Stimulated activated CD4-positive, alpha-beta T cell treated with anti-CD3 and anti-CD28 coated beads, Interleukin-15, amount 100 ng/mL, for 1 hour (primary cell): ENCODE measurements around the gene PAM16.

Experiments used
- DNase-seq, 2 donors: peaks; one replicate each; pipeline ENCODE4 v3.0.0-alpha.2; 2020; ENCODE audit warnings: low read depth in 1 of 2, low spot score in 1 of 2

Gene PAM16

DNA sequence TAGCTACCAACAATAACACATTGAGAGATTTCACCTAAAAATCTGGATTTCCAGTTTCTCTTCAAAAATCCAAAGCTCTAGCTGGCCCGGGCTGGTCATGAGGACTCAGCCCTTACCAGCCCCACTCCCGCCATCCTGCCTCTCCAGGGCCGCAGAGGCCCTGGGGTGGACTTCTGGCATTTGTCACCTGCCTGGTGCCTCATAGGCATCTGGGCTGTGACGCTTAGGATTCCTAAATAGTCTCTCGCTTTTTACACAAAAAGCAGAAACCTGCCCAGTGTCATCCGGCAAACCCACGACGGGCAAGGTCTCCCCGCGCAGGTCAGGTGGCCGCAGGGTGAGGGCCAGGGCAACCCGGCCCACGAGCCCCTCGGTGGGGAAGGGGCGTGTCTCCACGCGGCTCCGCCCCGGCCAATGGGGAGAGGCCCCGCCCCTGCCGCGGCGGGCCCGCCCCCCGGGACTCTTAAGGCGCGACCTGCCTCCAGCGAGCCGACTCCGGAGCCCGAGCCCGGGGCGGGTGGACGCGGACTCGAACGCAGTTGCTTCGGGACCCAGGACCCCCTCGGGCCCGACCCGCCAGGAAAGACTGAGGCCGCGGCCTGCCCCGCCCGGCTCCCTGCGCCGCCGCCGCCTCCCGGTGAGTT lies 20.4 kb upstream of the PAM16 start, which contains the start of gene VASN:
TSS of gene VASN (plus strand) at position 492 of the 644 bp plus-strand sequence. CDS start 9,030 bp downstream, outside the sequence.
- peak; percentile 61 to 70 for DNase-seq

DNA sequence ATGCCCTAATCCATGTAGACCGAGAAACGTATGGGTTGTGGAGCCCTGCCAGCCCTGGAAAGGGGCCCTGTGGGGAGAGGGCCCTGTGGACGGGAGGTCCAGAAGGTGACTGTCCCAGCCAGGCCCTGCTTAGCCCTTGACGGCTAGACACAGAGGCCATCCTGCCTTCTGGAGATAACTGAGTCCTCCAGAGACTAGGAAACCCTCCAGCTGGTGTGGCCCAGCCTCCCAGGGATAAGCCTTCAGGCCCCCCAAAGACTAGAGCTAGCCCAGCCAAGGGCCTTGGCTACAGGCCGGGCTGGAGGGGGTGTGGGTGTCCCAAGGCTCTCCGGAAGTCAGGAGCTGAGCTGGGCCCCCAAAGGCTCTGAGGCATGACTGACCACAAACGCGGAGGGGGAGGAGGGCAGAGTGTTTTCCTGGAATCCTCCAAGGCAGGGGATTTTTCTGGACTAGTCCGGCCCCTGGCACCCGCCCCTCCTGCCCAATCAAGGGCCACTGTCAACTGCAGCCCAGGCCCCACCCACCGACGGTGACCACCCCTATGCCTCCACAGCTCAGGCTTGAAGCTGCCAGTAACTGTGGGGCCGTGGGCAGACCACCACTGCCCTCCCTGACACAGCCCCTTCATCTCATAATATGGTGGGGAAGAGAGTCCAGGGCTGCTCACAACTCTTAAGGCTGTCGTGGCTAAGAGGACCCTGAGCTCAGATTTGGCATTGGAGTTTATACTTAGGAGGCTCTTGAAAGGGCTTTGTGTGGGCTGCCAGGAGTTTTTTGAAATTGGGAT lies 19.6 kb upstream of the PAM16 start:
- DNase-seq: no peak

DNA sequence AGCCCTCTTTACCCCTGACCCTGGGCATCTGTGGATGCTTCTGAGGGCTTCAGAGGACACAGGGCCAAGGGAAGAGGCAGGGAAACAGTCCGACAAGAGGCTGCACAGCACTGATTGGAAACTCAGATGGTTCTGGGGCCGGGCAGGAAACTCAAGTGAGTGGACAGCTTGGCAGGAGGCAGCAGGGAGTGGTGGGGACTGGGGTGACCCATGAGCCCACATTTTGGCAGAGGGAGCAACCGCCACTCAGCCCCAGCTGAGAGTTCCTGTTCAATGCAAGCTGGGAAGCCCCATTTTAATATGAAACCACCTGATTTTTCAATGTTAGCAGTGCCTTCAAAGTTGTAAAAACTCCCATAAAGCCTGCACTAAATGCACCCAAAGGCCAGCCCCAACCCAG lies 19.0 kb upstream of the PAM16 start:
- DNase-seq: no peak

- no peak for DNase-seq
Observed at GRCh38 chr16:4369007-4369733, 18.0 kb upstream of the PAM16 start.

- DNase-seq: no peak
Observed at GRCh38 chr16:4367393-4367856, 16.3 kb upstream of the PAM16 start.

DNA sequence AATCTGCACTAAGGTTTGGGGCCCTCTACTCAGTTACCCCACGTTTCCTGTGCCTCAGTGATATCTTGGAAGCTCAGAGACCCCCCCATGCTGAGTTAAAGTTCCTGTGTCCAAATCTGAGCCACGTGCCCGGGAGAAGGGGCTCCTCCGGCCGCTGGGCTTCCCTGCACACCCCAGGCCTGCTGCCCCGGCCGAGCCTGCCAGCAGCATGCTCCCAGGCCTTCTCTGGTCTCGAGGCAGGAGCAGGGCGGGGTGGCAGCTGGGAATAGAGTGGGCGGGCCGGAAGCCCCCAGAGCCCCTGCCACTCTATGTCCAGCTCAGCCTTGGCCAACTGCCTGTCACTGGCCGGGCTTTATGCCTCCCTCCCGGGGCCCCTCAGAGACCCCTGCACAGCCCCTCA lies 14.9 kb upstream of the PAM16 start:
- no peak for DNase-seq

DNA sequence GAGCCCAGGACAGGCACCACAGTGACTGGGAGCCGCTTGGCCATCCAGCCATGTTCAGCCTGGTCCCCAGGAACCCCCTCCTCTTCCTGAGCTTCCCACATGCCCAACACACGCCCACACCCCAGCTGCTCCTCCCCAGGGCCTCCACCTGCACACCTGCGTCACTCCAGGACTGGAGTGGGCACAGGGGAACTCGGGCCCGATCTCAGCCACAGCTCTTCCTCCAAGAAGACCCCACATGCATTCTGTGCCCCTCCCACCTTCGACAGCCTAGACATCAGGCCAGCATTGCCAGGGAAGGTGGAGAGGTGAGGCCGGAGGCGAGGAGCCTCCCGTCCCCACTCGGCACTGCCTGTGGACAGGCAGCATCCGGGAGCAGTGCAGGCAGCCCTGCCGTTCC lies 14.5 kb upstream of the PAM16 start:
- DNase-seq: no peak

DNA sequence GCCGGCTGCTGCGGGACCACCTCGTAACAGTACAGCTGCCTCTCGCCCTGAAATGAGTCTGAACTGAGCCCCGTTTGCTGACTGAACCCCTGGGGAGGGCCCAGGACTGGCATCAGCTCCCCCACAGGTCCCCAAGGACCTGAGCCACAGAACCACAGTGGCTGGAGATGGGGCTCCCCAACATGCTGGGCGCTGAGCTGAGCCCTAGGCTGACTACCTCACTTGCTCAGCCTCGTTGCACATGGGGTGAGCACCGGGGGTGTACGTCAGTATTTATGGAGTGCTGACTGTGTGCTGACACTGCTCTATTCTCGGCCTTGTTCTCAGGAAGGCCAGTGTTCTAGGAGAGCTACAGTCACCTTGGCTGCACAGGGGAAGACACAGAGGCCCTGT lies 13.9 kb upstream of the PAM16 start:
- no peak for DNase-seq

GRCh38 chr16:4364196-4365013 lies 13.3 kb upstream of the PAM16 start:
- no peak for DNase-seq

DNA sequence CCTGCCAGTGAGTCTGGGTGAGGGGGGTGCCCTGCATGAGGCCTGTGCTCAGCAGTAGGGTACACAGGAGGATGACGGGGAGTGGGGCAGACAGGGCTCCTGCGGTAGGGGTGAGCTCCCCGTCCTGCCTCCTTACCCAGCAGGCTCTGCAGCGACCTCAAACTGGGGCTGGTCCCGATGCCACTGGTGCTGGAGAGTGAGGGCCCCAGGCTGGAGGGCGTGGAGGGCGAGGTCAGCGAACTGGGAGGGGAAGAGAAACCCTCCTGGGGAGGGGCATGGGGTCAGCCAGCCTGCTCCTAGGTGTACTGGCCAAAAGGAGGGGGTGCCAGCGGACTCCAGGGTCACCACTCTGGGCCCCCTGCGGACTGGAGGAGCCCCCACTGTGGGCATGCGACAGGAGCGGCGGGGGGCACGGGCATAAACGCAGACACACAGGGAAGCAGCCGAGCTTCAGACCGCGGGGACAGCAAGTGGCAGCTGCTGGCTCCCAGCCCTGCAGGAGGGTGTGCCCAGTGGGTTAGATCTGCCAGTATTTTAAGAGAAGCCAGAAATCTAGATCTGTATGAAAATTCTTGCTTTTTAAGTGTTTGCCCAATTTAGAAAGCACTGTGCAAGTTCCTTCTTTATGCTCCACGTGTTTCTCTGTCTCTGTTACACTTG lies 11.5 kb upstream of the PAM16 start:
- DNase-seq: no peak

DNA sequence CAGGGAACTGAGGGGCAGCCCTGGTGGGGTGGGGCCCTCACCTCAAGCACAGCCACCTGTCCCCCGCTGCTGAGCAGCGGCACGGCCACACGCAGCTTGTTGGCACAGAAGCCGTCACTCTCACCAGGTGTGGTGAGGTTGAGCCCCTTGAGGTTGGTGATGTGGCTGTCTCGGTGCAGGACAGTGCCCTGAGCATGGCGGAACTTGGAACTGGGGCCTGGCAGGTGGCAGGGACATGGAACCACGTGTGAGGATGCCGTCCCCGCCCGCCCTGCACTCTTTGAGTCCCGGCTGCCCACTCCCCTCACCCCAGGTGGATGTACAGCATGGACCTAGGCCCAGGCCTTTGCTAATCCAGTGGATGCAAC lies 10.8 kb upstream of the PAM16 start:
- no peak for DNase-seq

DNA sequence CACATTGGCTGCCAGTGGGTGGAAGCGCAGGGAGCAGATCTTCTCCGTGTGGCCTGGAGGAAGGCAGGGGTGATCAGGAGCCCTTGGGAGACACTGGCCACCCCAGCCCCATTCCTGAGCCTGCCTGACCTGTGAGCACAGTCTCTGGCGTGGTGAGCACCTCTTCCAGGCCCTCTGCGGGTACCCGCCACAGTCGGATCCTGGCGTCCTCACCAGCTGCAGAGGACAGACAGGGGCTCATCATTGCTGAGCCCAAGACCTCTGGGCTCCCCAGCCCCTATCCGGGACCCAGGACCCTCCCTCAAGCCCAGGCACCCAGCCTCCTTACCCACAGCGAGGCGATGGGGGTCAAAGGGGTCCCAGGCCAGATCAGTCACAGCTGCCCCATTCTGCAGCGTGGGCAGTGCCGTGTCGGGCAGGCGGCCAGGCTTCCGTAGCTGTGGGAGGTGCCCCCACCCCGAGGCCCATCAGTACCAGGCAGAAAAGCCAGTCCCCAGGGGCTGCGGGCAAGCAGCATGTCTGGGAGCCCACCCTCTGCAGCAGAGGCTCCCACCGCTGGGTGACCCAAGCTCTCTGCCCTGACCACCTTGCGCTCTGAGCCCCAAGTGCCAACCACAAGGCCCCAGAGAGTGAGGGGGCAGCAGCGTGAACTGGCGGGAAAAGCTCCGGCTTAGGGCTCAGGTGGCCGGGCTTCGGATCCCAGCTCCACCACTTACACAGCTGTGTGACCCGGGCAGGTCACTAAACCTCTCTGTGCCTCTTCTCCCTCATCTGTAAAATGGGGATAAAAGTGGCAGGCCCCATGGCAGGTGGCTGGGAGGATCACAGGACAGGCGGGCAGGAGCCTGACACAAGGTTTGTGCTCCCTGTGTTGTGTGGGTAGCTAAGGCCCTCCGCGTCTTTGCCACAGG lies 10.2 kb upstream of the PAM16 start:
- DNase-seq: no peak

DNA sequence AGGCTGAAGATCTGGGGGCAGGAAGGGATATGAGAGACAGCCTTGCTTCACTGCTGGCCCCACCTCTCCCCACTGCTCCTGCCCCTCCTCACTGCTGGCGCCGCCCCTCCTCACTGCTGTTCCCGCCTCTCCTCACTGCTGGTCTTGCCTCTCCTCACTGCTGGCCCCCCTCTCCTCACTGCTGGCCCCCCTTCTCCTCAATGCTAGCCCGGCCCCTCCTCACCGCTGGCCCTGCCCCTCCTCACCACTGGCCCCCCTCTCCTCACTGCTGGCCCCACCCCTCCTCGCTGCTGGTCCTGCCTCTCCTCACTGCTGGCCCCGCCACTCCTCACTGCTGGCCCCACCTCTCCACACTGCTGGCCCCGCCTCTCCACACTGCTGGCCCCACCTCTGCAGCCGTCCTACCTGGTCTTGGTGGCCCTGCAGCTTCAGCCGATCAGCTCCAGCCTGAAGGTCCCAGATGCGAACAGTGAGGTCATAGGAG lies 9.5 kb upstream of the PAM16 start:
- no peak for DNase-seq

GRCh38 chr16:4359914-4360313 lies 8.8 kb upstream of the PAM16 start:
- DNase-seq: no peak

DNA sequence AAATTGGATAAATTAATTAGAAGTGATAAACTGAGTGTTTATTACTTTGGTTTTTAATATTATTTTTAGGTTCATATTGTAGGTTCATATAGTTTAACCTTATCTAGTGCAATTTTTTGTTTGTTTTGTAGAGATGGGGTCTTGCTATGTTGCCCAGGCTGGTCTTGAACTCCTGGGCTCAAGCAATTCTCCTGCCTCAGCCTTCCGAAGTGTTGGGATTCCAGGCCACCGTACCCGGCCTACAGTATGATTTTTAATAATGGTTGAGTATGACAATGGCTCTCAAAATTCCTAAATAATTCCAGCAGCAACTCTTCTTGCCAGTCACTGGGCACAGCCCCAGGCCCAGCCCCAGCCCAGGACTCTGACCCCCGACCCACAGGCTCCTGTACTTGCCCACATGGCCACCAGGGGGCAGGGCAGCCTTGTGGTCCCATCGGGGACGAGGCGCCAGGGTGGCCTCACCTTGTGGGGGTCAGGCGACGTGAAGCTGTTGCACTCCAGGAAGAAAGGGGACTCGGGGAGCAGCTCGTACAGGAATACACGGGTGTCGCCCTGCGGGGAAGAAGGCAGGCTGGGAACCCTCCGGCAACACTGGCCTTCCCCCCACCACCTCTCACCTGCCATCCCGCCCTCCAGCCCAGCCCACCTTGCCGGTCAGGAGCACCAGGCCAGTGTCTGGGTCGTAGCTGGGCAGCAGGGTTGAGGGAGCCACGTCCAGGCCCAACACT lies 7.9 kb upstream of the PAM16 start:
- DNase-seq: peak; percentile 45 to 61

DNA sequence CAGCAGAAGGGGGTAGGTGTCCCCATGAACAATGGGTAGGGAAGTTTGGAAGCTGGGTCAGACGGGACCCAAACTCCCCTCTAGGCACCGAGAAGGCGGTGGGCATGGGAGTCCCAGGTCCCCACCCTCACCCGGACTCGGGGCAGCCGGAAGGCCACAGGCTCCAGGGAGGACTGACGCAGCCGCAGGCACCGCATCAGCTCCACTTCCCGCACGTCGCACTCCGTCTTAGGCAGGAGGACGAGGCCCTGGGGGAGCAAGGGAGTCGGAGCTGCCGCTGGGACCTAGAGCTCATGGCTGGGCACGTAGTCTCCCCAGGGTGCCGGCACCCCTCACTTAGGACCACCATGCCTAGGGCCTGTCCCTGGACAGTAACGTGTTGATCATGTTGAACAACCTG lies 7.1 kb upstream of the PAM16 start:
- DNase-seq: no peak

DNA sequence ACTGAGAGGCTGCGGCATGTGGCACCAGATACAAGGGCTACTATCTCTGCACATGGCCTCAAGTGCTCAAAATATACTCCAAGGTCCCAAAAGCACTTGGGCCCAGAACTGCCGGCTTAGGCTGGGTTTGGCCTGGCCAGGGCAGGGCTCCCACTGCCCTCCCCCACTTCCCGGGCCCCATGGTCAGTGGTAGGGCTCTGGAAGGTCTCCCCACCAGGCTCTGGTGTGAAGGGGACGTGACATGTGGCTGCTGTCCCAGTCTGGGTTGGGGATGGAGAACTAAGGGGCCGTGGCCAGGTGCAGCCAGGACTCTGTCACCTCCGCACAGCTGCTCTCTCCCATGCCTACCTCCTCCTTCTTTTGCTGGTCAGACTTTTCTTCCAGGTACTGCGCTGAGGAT lies 5.7 kb upstream of the PAM16 start:
- DNase-seq: no peak

DNA sequence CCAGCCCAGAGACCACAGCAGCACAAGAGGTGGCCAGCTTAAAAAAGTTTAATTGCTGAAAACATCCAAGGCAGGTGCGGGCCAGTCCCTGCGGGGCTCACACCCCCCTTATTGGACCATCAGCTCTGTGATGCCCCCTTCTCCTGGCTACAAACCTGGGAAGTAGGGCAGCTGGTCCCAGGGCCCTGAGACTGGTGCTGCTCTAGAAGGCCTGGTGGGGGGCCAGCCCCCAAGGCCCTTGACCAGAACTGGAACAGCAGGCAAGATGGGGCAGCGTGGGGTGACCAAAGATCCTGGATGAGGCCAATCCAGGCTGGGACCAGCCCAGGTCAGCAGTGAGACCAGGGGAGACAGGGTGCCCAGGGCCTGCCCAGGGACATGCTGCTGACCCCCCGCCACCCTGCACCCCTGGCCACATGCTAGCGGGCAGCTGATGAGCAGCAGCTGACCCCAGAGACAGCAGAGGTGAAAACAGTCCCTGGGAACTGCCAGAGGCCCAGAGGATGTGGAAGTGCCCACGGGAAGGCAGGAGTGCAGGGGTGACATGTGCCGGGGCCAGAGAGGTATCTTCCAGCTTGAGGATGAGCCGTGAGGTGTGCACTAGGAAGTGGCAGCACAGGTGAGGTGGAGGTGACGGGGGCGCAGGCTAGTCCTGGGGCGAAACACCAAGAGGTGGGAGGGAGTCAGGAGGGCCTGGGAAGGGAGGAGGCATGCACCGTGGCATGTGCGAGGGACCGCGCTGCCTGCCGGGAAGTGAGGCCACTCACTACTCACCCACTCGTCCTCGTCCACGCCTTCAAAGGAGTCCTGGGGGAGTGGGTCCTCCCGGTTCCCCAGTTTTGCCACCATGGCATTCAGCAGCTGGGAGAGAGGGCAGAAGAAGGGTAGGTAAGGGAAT lies 3.6 kb upstream of the PAM16 start:
- no peak for DNase-seq
